Esophagus muscularis mucosa (tissue), 4 donors: ENCODE results near the gene SSPN. TPM values are rescaled to one million over a fixed set of nuclear protein-coding genes. Genes with fewer than 3 reads are reported as not detected.

Source experiments
- DNase-seq: peaks from one replicate; pipeline ENCODE4 v3.0.0-alpha.2; 2017; ENCODE audit errors: extremely low spot score
- H3K27ac ChIP-seq, 4 donors: fragments of 200-600 bp; sonication (generic); replicated peaks in 1 of 4; 1 replicate in 3 of 4; 2 replicates in 1 of 4; pipeline ENCODE4 v1.5.1; 2016 to 2019; ENCODE audit warnings: mild to moderate bottlenecking in 1 of 4
- H3K27me3 ChIP-seq, 4 donors: fragments of 200-600 bp; sonication (generic); one replicate each; pipeline versions ENCODE4 v1.5.1 to v1.6.0; 2016 to 2019
- H3K36me3 ChIP-seq, 4 donors: fragments of 200-600 bp; sonication (generic); one replicate each; pipeline ENCODE4 v1.5.1; 2016 to 2019
- H3K4me1 ChIP-seq, 4 donors: fragments of 200-600 bp; sonication (generic); one replicate each; pipeline ENCODE4 v1.5.1; 2016 to 2019
- H3K4me3 ChIP-seq, 4 donors: fragments of 200-600 bp; sonication (generic); 1 replicate in 2 of 4; 2 replicates in 2 of 4; pipeline ENCODE4 v1.5.1; 2016 to 2019; ENCODE audit warnings: mild to moderate bottlenecking in 4 of 4, moderate library complexity in 1 of 4
- H3K9me3 ChIP-seq, 4 donors: fragments of 200-600 bp; sonication (generic); 1 replicate in 3 of 4; 2 replicates in 1 of 4; pipeline ENCODE4 v1.5.1; 2016 to 2019
- EP300 ChIP-seq: sonication (generic); formaldehyde crosslinking; IDR thresholded peaks from one replicate; pipeline ENCODE4 v1.6.1; 2017; ENCODE audit warnings: antibody characterized with exemption
- POLR2A ChIP-seq: fragments of 450-650 bp; IDR thresholded peaks from one replicate; pipeline ENCODE4 v1.6.1; 2017; ENCODE audit warnings: antibody characterized with exemption, moderate library complexity, mild to moderate bottlenecking, low read depth
- POLR2AphosphoS5 ChIP-seq, 2 donors: sonication (generic); formaldehyde crosslinking; IDR thresholded peaks; one replicate each; pipeline ENCODE4 v1.6.1; 2017; ENCODE audit warnings: antibody characterized with exemption in 2 of 2
- WGBS: methylation state at CpG from one replicate; pipeline ENCODE4 v1.1.5; 2018; 5-methylcytosine and 5-hydroxymethylcytosine counted together
- intact Hi-C: fragments of 100-400 bp; cut with DNase I; formaldehyde crosslinking; loops from one replicate; pipeline ENCODE4 v1.15.1; 2023
- total RNA-seq, 4 donors: library from RNA; depleted of rRNA; stranded (reverse); fragments of >200 nt; gene quantifications; one replicate each; pipeline versions ENCODE4 v1.1.0 to v1.2.1, GENCODE V29; 2016
- TF ChIP-seq, protein P1 (sequence below), 3 experiments: fragments of 200-600 bp in 2 of 3; fragments of 450-650 bp in 1 of 3; sonication (generic) in 2 of 3; IDR thresholded peaks; one replicate each; pipeline ENCODE4 v1.5.1; 2017 to 2019; ENCODE audit warnings: antibody characterized with exemption in 3 of 3, mild to moderate bottlenecking in 2 of 3, moderate library complexity in 1 of 3

SSPN gene
- total RNA-seq, 4 donors from 2014 or later, result 36.4 to 81.8 (median 64.9) TPM

DNA sequence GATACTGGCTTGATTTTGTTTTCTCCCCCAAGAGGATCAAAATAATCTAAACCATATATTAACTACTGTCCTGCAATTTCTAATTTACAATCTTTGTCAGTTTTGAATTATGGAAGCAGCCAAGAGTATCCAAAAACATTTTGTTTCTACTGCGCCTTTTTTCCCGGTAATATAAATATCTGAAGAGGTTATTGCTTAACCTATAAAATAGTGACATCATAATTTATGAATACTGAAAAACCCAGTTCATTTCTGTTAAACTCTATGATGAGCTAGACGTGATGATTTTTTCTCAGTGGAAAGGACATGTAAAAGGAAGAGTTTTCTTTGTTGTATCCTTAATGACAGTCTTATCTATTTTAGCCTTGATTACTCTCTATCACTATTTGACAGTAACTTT lies 3.2 kb upstream of the SSPN start:
- Histone ChIP-seq H3K4me1 (peaks cover 12 to 30% (median 23%) of the 10 kb centered on the region in 4 donors), H3K36me3 (no peaks in the 10 kb centered on the region), H3K27ac (no peak overlapping the region), H3K27me3 (no peaks in the 10 kb centered on the region), H3K4me3 (no peak overlapping the region), H3K9me3 (no peaks in the 10 kb centered on the region)
- WGBS, result 90% methylated on average over 3 of the region's 3 CpGs
- TF ChIP-seq POLR2A, result no peak
- TF ChIP-seq, protein P1, sequence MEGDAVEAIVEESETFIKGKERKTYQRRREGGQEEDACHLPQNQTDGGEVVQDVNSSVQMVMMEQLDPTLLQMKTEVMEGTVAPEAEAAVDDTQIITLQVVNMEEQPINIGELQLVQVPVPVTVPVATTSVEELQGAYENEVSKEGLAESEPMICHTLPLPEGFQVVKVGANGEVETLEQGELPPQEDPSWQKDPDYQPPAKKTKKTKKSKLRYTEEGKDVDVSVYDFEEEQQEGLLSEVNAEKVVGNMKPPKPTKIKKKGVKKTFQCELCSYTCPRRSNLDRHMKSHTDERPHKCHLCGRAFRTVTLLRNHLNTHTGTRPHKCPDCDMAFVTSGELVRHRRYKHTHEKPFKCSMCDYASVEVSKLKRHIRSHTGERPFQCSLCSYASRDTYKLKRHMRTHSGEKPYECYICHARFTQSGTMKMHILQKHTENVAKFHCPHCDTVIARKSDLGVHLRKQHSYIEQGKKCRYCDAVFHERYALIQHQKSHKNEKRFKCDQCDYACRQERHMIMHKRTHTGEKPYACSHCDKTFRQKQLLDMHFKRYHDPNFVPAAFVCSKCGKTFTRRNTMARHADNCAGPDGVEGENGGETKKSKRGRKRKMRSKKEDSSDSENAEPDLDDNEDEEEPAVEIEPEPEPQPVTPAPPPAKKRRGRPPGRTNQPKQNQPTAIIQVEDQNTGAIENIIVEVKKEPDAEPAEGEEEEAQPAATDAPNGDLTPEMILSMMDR (IDR thresholded peaks at IDR 0.05), result no peak
- TF ChIP-seq EP300, result no peak
- no peak for TF ChIP-seq POLR2AphosphoS5 (IDR thresholded peaks at IDR 0.05)
- intact Hi-C loops, result no loop called here
- no peak for DNase-seq

DNA sequence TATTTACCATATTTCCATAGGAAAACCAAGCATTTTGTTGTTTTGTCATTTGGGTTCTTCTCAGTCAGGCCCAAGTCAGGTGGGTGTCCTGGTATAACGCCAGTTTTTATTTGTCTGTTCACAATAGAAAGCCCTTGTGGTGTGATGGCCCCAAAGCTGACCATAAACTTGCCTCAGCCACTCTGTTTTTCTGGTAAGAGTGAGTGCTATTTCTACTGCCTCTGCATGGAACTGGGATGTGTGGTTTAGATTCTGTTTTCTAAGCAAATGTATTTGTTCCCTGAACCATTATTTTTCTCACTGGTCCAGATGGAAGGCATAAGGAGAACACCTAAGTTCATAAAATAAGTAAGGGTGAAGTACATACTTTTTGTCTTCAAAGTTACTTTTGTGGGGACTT lies 1.8 kb upstream of the SSPN start:
- TF ChIP-seq POLR2A (no peak), EP300 (no peak), POLR2AphosphoS5 (IDR thresholded peaks at IDR 0.05) (no peak)
- TF ChIP-seq, protein P1 (IDR thresholded peaks at IDR 0.05), result no peak
- 89% methylated on average over 1 of the region's 1 CpG for WGBS
- intact Hi-C loops, result no loop called here

DNA sequence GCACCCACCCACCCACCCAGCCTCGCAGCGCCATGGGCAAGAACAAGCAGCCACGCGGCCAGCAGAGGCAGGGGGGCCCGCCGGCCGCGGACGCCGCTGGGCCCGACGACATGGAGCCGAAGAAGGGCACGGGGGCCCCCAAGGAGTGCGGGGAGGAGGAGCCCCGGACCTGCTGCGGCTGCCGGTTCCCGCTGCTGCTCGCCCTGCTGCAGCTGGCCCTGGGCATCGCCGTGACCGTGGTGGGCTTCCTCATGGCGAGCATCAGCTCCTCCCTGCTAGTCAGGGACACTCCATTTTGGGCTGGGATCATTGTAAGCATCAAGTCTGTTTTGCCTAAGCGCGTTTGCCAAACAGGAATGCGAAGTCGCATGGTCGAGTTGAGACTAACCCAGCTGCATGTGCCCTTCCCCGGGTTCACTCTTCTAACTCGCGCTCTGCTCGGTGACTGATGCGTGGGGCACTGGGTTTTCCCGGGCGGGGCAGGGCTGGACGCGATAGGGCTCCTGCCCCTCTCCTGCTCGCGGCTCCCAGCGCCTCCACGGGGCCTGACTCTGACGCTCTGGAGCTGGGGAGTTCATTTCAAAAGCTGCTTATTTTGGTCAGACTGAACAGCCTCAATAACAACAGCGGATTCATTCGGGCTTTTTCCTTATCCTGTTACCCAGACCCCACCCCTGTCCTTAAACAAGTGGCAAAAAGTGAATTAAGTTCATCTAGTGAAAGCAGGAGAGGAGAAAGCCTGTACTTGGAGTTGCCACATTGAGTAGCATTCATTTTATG lies 458 bp downstream of the SSPN start:
- WGBS, result 0% methylated on average over 2 of the region's 45 CpGs
- peak overlapping the region; percentile 65 to 83 (median 73) for H3K4me3 ChIP-seq
- H3K27ac ChIP-seq, result peak overlapping the region; percentile 89 to 97 (median 94)
- intact Hi-C loops, result loop anchor here (5.0 kb wide), 1 partner anchor 74 kb away; no protein-coding TSS in a partner anchor
- no peak for DNase-seq
- H3K4me1 ChIP-seq, result peaks cover 32 to 49% (median 44%) of the 10 kb centered on the region in 4 donors
- no peaks in the 10 kb centered on the region for H3K36me3 ChIP-seq
- no peaks in the 10 kb centered on the region for H3K27me3 ChIP-seq
- no peaks in the 10 kb centered on the region for H3K9me3 ChIP-seq
- no peak for TF ChIP-seq EP300
- peak; percentile 33 to 51 for TF ChIP-seq POLR2AphosphoS5 (IDR thresholded peaks at IDR 0.05)
- no peak for TF ChIP-seq POLR2A

More for the DNA sequence above, 1.8 kb upstream of the SSPN start:
- Histone ChIP-seq H3K9me3 (no peaks in the 10 kb centered on the region), H3K36me3 (no peaks in the 10 kb centered on the region), H3K27ac (no peak overlapping the region), H3K27me3 (no peaks in the 10 kb centered on the region), H3K4me1 (peaks cover 26 to 35% (median 31%) of the 10 kb centered on the region in 4 donors), H3K4me3 (no peak overlapping the region)
- DNase-seq, result no peak

- no peaks in the 10 kb centered on the region for H3K36me3 ChIP-seq
- peaks cover 32 to 49% (median 44%) of the 10 kb centered on the region in 4 donors for H3K4me1 ChIP-seq
- WGBS, result 40% methylated on average over 5 of the region's 5 CpGs
- DNase-seq, result no peak
- intact Hi-C loops, result loop anchor here (5.0 kb wide), 1 partner anchor 74 kb away; no protein-coding TSS in a partner anchor
- no peak for TF ChIP-seq POLR2AphosphoS5 (IDR thresholded peaks at IDR 0.05)
- TF ChIP-seq, protein P1 (IDR thresholded peaks at IDR 0.05), result no peak
- no peak for TF ChIP-seq POLR2A
- no peak for TF ChIP-seq EP300
- peak overlapping the region; percentile 65 to 83 (median 73) for H3K4me3 ChIP-seq
- peak overlapping the region; percentile 89 to 97 (median 94) for H3K27ac ChIP-seq
- no peaks in the 10 kb centered on the region for H3K27me3 ChIP-seq
- H3K9me3 ChIP-seq, result no peaks in the 10 kb centered on the region
Observed at GRCh38 chr12:26196421-26196716, 996 bp downstream of the SSPN start.

- Histone ChIP-seq H3K27me3 (no peaks in the 10 kb centered on the region), H3K27ac (peak overlapping the region; percentile 89 to 97 (median 94)), H3K4me1 (peaks cover 32 to 49% (median 44%) of the 10 kb centered on the region in 4 donors), H3K36me3 (no peaks in the 10 kb centered on the region), H3K4me3 (no peak overlapping the region), H3K9me3 (no peaks in the 10 kb centered on the region)
- no peak for DNase-seq
- WGBS, result 86% methylated on average over 3 of the region's 3 CpGs
- intact Hi-C loops, result loop anchor here (5.0 kb wide), 1 partner anchor 76 kb away; no protein-coding TSS in a partner anchor
- no peak for TF ChIP-seq POLR2AphosphoS5 (IDR thresholded peaks at IDR 0.05)
Observed at GRCh38 chr12:26197832-26198231, 2.5 kb downstream of the SSPN start.
